ENCODE data around the gene FBN1. TPM values are rescaled to one million over a fixed set of nuclear protein-coding genes. Genes with fewer than 3 reads are reported as not detected.
A peak's percentile ranks its signal among the peaks of the same experiment; 100 is the strongest.

The FBN1 gene
- total RNA-seq, 8 experiments from 2014 or later = 3.4 to 777 (median 10.1) TPM

GRCh38 chr15:48604567-48604966, 40.9 kb downstream of the FBN1 start:
- in situ Hi-C loops (cut with MboI; ENCODE audit: low pct_unique_long_range_greater_than_20kb in 2 of 9, low sequenced_read_pairs in 9 of 9, unreplicated experiment in 9 of 9) = no loop called here
- Histone ChIP-seq H3K4me1 (replicated peaks in 1 of 2) (no peaks in the 10 kb centered on the region), H3K4me3 (no peak overlapping the region), H3K27ac (no peak overlapping the region)
- peak in 2 of 8 experiments; percentile 30 to 57 for ATAC-seq (replicated peaks in 6 of 8)

DNA sequence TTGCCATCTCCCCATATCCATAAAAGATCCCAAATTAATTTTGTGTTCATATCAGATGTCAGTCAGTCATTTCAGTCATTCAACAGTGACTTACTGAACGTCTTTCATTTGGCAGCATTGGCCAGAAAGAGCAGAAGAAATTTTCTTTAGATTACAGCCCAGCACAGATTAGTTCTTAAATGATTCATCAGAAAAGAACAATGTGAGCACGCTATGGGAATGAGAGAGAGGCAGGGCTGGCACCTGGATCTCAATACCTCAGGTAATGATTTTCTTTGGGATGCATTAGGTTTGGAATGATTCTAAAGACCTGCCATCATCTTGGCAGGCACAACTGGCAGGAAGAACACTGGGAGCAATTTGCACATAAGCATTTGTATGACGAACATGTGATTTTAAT, 41.6 kb downstream of the FBN1 start:
- Histone ChIP-seq H3K4me3 (no peak overlapping the region), H3K27ac (no peak overlapping the region), H3K4me1 (replicated peaks in 1 of 2) (no peaks in the 10 kb centered on the region)
- in situ Hi-C loops (cut with MboI; ENCODE audit: low pct_unique_long_range_greater_than_20kb in 2 of 9, low sequenced_read_pairs in 9 of 9, unreplicated experiment in 9 of 9) = no loop called here
- no peak for ATAC-seq (replicated peaks in 6 of 8)
- WGBS, 10 experiments = 42 to 100% (median 84%) methylated on average over 1 to 3 of the region's 3 CpGs; no CpG with 5 or more reads in 3 of the 10 experiments

DNA sequence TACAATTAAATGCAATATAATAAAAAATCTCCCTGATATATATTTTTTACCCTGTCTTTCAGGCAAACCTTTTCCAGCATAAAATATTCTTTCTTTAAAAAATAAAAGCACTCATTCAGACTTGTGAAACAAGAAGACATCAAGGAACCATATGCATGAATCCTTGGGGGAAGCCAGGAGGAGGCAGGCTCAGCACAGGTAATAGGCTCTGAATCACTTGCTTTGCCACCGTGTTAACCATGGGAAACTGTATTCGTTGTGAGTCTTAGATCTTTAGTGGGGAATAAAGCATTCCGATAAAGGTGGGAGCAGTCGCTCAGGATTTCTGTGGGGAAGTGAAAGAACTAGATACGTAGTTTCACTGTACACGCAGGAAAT, 42.4 kb downstream of the FBN1 start:
- no peak overlapping the region for H3K27ac ChIP-seq
- H3K4me3 ChIP-seq = no peak overlapping the region
- WGBS, 10 experiments = 0 to 100% (median 84%) methylated on average over 1 to 6 of the region's 6 CpGs
- H3K4me1 ChIP-seq (replicated peaks in 1 of 2) = no peaks in the 10 kb centered on the region
- in situ Hi-C loops (cut with MboI; ENCODE audit: low pct_unique_long_range_greater_than_20kb in 2 of 9, low sequenced_read_pairs in 9 of 9, unreplicated experiment in 9 of 9) = no loop called here
- ATAC-seq (replicated peaks in 6 of 8) = peak in 1 of 8 experiments; percentile 18

- H3K4me1 ChIP-seq (replicated peaks in 1 of 2) = no peaks in the 10 kb centered on the region
- no peak overlapping the region for H3K4me3 ChIP-seq
- 31 to 100% (median 83%) methylated on average over 1 to 4 of the region's 4 CpGs for WGBS, 10 experiments
- in situ Hi-C loops (cut with MboI; ENCODE audit: low pct_unique_long_range_greater_than_20kb in 2 of 9, low sequenced_read_pairs in 9 of 9, unreplicated experiment in 9 of 9) = no loop called here
- ATAC-seq (replicated peaks in 6 of 8) = peak in 4 of 8 experiments; percentile 36 to 84 (median 60)
- no peak overlapping the region for H3K27ac ChIP-seq
Measured at GRCh38 chr15:48602358-48603122, 43.0 kb downstream of the FBN1 start.

GRCh38 chr15:48601095-48601494, 44.4 kb downstream of the FBN1 start:
- 50 to 100% (median 88%) methylated on average over 1 to 4 of the region's 4 CpGs for WGBS, 10 experiments

GRCh38 chr15:48596841-48597240, 48.7 kb downstream of the FBN1 start:
- Histone ChIP-seq H3K4me1 (replicated peaks in 1 of 2) (peaks cover 6% of the 10 kb centered on the region in 2 donors), H3K4me3 (no peak overlapping the region), H3K27ac (no peak overlapping the region)
- in situ Hi-C loops (cut with MboI; ENCODE audit: low pct_unique_long_range_greater_than_20kb in 2 of 9, low sequenced_read_pairs in 9 of 9, unreplicated experiment in 9 of 9) = no loop called here
- no peak for ATAC-seq (replicated peaks in 6 of 8)
- WGBS, 10 experiments = 60 to 100% (median 83%) methylated on average over 1 to 4 of the region's 4 CpGs

More at GRCh38 chr15:48601095-48601494, 44.4 kb downstream of the FBN1 start:
- H3K4me1 ChIP-seq (replicated peaks in 1 of 2) = no peaks in the 10 kb centered on the region
- H3K4me3 ChIP-seq = no peak overlapping the region
- in situ Hi-C loops (cut with MboI; ENCODE audit: low pct_unique_long_range_greater_than_20kb in 2 of 9, low sequenced_read_pairs in 9 of 9, unreplicated experiment in 9 of 9) = no loop called here
- H3K27ac ChIP-seq = no peak overlapping the region
- no peak for ATAC-seq (replicated peaks in 6 of 8)

DNA sequence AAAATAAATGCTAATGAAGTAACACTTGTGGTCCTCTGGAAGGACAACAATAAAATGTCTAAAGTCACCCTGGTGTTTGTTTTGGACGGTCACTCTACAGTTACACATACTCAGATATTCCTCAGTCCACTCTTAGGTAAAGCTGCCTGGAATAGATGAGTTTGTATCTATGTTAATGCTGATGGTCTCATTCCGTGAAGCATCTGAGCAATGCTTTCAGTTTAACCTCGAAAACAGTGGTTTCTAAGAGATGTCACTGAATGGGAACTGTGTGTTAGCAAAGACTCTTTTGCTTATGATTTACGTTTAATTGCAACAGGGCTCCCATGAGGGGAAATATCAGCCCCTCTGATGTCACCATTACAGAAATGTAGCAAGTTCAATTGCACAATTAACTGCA, 49.1 kb downstream of the FBN1 start:
- Histone ChIP-seq H3K4me1 (replicated peaks in 1 of 2) (peaks cover 6 to 8% of the 10 kb centered on the region in 2 donors), H3K27ac (no peak overlapping the region), H3K4me3 (no peak overlapping the region)
- in situ Hi-C loops (cut with MboI; ENCODE audit: low pct_unique_long_range_greater_than_20kb in 2 of 9, low sequenced_read_pairs in 9 of 9, unreplicated experiment in 9 of 9) = no loop called here
- peak in 2 of 8 experiments; percentile 21 to 33 for ATAC-seq (replicated peaks in 6 of 8)
- WGBS, 10 experiments = 51 to 94% (median 81%) methylated on average over 1 to 4 of the region's 4 CpGs; no CpG with 5 or more reads in 1 of the 10 experiments

DNA sequence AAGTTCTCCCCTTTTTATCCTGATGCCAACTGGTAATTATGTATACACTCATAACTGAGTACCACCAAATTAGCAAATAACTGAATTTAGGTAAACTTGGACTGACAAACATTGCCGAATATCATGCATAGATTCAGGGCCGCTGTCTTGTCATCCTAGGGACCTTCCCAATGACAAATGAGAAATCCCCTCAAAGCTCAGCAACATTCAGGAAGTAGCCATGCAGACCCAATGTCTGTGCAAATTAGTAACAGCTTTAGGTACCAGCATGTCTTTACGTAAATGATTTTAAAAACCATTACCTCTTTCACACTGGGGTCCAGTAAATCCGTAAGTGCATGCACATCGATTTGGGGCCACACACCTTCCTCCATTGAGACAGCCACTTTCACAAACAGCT, 49.5 kb downstream of the FBN1 start:
- Histone ChIP-seq H3K4me3 (no peak overlapping the region), H3K4me1 (replicated peaks in 1 of 2) (peaks cover 6 to 12% of the 10 kb centered on the region in 2 donors), H3K27ac (no peak overlapping the region)
- 83 to 100% (median 100%) methylated on average over 1 to 5 of the region's 5 CpGs; no CpG with 5 or more reads in 1 of the 10 experiments for WGBS, 10 experiments
- no peak for ATAC-seq (replicated peaks in 6 of 8)
- in situ Hi-C loops (cut with MboI; ENCODE audit: low pct_unique_long_range_greater_than_20kb in 2 of 9, low sequenced_read_pairs in 9 of 9, unreplicated experiment in 9 of 9) = no loop called here

GRCh38 chr15:48592933-48593332, 52.6 kb downstream of the FBN1 start:
- in situ Hi-C loops (cut with MboI; ENCODE audit: low pct_unique_long_range_greater_than_20kb in 2 of 9, low sequenced_read_pairs in 9 of 9, unreplicated experiment in 9 of 9) = no loop called here

GRCh38 chr15:48592221-48592731, 53.2 kb downstream of the FBN1 start:
- H3K4me1 ChIP-seq (replicated peaks in 1 of 2) = peaks cover 6 to 18% of the 10 kb centered on the region in 2 donors
- in situ Hi-C loops (cut with MboI; ENCODE audit: low pct_unique_long_range_greater_than_20kb in 2 of 9, low sequenced_read_pairs in 9 of 9, unreplicated experiment in 9 of 9) = no loop called here
- 31 to 100% (median 53%) methylated on average over 1 to 2 of the region's 2 CpGs for WGBS, 10 experiments
- ATAC-seq (replicated peaks in 6 of 8) = peak in 7 of 8 experiments; percentile 72 to 92 (median 82)
- H3K27ac ChIP-seq = no peak overlapping the region
- no peak overlapping the region for H3K4me3 ChIP-seq

More at GRCh38 chr15:48592933-48593332, 52.6 kb downstream of the FBN1 start:
- Histone ChIP-seq H3K4me3 (no peak overlapping the region), H3K27ac (no peak overlapping the region), H3K4me1 (replicated peaks in 1 of 2) (peaks cover 6 to 18% of the 10 kb centered on the region in 2 donors)
- ATAC-seq (replicated peaks in 6 of 8) = no peak
- WGBS, 10 experiments = 67 to 100% (median 100%) methylated on average over 1 of the region's 1 CpG; no CpG with 5 or more reads in 4 of the 10 experiments

GRCh38 chr15:48590723-48591122, 54.8 kb downstream of the FBN1 start:
- 23 to 100% (median 60%) methylated on average over 1 of the region's 1 CpG; no CpG with 5 or more reads in 2 of the 10 experiments for WGBS, 10 experiments
- Histone ChIP-seq H3K4me1 (replicated peaks in 1 of 2) (peaks cover 6 to 18% of the 10 kb centered on the region in 2 donors), H3K27ac (no peak overlapping the region), H3K4me3 (no peak overlapping the region)
- in situ Hi-C loops (cut with MboI; ENCODE audit: low pct_unique_long_range_greater_than_20kb in 2 of 9, low sequenced_read_pairs in 9 of 9, unreplicated experiment in 9 of 9) = no loop called here
- no peak for ATAC-seq (replicated peaks in 6 of 8)

- 83 to 100% (median 95%) methylated on average over 3 to 6 of the region's 6 CpGs for WGBS, 10 experiments
- H3K4me3 ChIP-seq = no peak overlapping the region
- H3K27ac ChIP-seq = no peak overlapping the region
- in situ Hi-C loops (cut with MboI; ENCODE audit: low pct_unique_long_range_greater_than_20kb in 2 of 9, low sequenced_read_pairs in 9 of 9, unreplicated experiment in 9 of 9) = no loop called here
- H3K4me1 ChIP-seq (replicated peaks in 1 of 2) = no peaks in the 10 kb centered on the region
- no peak for ATAC-seq (replicated peaks in 6 of 8)
Measured at GRCh38 chr15:48584812-48585563, 60.5 kb downstream of the FBN1 start.

- H3K4me3 ChIP-seq = no peak overlapping the region
- no peak for ATAC-seq (replicated peaks in 6 of 8)
- H3K4me1 ChIP-seq (replicated peaks in 1 of 2) = no peaks in the 10 kb centered on the region
- H3K27ac ChIP-seq = no peak overlapping the region
- WGBS, 10 experiments = 79 to 100% (median 92%) methylated on average over 1 to 5 of the region's 5 CpGs; no CpG with 5 or more reads in 1 of the 10 experiments
- in situ Hi-C loops (cut with MboI; ENCODE audit: low pct_unique_long_range_greater_than_20kb in 2 of 9, low sequenced_read_pairs in 9 of 9, unreplicated experiment in 9 of 9) = no loop called here
Measured at GRCh38 chr15:48584090-48584811, 61.3 kb downstream of the FBN1 start.

Data from motor neuron (in vitro differentiated cells).